BE2C (cell line): ENCODE data around the gene BRS3.

Experiments
- DNase-seq: peaks from one replicate; pipeline ENCODE4 v3.0.0-alpha.2; 2020
- H3K27me3 ChIP-seq: fragments of 250-450 bp; sonication (Bioruptor Pico); 2 replicates; pipeline ENCODE4 v1.5.1; 2020; ENCODE audit warnings: mild to moderate bottlenecking
- H3K36me3 ChIP-seq: fragments of 250-450 bp; sonication (Bioruptor Pico); 2 replicates; pipeline ENCODE4 v1.5.1; 2020; ENCODE audit warnings: mild to moderate bottlenecking
- H3K4me1 ChIP-seq: fragments of 250-450 bp; sonication (Bioruptor Pico); 2 replicates; pipeline ENCODE4 v1.5.1; 2020
- H3K4me3 ChIP-seq: 2 replicates; pipeline ENCODE4 v1.5.1; 2011; ENCODE audit warnings: low read depth, low read length
- H3K9me3 ChIP-seq: fragments of 250-450 bp; sonication (Bioruptor Pico); 2 replicates; pipeline ENCODE4 v1.5.1; 2020
- TF ChIP-seq, protein P1 (sequence below): IDR thresholded peaks from 2 replicates; pipeline ENCODE4 v1.5.1; 2012; ENCODE audit warnings: mild to moderate bottlenecking, low read depth, low read length

BRS3 gene

GRCh38 chrX:136450050-136450830 is 37.5 kb upstream of the BRS3 start:
- TF ChIP-seq, protein P1, sequence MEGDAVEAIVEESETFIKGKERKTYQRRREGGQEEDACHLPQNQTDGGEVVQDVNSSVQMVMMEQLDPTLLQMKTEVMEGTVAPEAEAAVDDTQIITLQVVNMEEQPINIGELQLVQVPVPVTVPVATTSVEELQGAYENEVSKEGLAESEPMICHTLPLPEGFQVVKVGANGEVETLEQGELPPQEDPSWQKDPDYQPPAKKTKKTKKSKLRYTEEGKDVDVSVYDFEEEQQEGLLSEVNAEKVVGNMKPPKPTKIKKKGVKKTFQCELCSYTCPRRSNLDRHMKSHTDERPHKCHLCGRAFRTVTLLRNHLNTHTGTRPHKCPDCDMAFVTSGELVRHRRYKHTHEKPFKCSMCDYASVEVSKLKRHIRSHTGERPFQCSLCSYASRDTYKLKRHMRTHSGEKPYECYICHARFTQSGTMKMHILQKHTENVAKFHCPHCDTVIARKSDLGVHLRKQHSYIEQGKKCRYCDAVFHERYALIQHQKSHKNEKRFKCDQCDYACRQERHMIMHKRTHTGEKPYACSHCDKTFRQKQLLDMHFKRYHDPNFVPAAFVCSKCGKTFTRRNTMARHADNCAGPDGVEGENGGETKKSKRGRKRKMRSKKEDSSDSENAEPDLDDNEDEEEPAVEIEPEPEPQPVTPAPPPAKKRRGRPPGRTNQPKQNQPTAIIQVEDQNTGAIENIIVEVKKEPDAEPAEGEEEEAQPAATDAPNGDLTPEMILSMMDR = no peak
- H3K4me1 ChIP-seq = no peaks in the 10 kb centered on the region

DNA sequence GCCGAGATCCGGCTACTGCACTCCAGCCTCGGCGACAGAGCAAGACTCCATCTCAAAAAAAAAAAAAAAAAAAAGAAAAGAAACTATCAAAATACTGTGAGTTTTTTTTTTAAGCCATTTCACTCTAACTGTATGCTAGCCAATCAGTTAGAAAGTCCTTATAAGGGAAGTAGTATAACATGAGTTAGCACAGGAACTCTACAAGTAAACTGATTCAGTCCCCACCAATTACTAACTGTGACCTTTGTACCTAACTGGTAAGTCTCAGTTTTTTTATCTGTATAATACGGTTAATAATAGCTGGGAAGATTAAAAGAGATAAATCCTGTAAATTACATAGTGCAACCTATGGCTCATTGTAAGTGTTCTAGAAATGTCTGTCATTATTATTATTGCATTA is 35.1 kb upstream of the BRS3 start:
- no peaks in the 10 kb centered on the region for H3K4me1 ChIP-seq
- TF ChIP-seq, protein P1 = no peak
- H3K4me3 ChIP-seq = no peak overlapping the region
- H3K27me3 ChIP-seq = no peaks in the 10 kb centered on the region
- no peaks in the 10 kb centered on the region for H3K9me3 ChIP-seq
- H3K36me3 ChIP-seq = no peaks in the 10 kb centered on the region
- DNase-seq = no peak

More at GRCh38 chrX:136450050-136450830, 37.5 kb upstream of the BRS3 start:
- Histone ChIP-seq H3K36me3 (no peaks in the 10 kb centered on the region), H3K27me3 (no peaks in the 10 kb centered on the region), H3K9me3 (no peaks in the 10 kb centered on the region), H3K4me3 (no peak overlapping the region)
- DNase-seq = no peak

GRCh38 chrX:136453114-136453513 is 34.6 kb upstream of the BRS3 start:
- Histone ChIP-seq H3K27me3 (no peaks in the 10 kb centered on the region), H3K36me3 (no peaks in the 10 kb centered on the region), H3K4me1 (no peaks in the 10 kb centered on the region), H3K9me3 (no peaks in the 10 kb centered on the region), H3K4me3 (no peak overlapping the region)
- DNase-seq = no peak
- TF ChIP-seq, protein P1 = no peak

DNA sequence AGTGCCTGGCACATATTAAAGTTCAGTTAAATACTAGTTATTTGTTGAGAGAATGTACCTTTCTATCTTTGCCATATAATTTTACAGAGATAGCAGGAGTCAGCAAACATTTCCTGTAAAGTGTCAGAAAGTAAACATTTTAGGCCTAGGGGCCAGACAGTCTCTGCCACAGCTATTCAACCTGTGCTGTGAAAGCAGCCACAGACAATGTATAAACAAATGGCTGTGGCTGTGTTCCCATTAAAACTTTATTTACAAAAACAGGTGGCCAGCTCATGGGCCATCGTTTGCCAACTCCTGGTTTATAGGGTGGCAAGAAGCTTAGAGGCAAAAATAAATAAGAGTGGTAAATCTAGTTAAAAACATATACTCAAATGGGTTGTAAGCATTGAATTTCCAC is 34.0 kb upstream of the BRS3 start:
- no peak for DNase-seq
- H3K4me3 ChIP-seq = no peak overlapping the region
- TF ChIP-seq, protein P1 = no peak
- no peaks in the 10 kb centered on the region for H3K4me1 ChIP-seq
- H3K9me3 ChIP-seq = no peaks in the 10 kb centered on the region
- H3K27me3 ChIP-seq = no peaks in the 10 kb centered on the region
- H3K36me3 ChIP-seq = no peaks in the 10 kb centered on the region

DNA sequence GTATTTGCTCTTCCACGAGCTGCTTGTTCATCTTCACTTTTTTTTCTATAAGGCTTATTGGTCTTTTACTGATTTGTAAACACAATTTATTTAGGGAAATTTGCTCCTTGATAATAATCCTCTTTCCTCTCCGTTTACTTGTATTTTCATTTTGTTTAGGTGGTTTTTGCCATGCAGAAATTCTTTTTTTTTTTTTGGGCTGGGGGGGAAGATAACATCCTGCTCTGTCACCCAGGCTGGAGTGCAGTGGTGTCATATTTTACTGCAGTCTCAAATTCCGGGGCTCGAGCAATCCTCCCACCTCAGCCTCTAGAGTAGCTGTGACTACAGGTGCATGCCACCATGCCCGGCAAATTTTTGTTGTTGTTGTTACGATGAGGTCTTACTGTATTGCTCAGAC is 31.6 kb upstream of the BRS3 start:
- TF ChIP-seq, protein P1 = no peak
- H3K9me3 ChIP-seq = no peaks in the 10 kb centered on the region
- H3K27me3 ChIP-seq = no peaks in the 10 kb centered on the region
- H3K36me3 ChIP-seq = no peaks in the 10 kb centered on the region
- no peak for DNase-seq
- H3K4me1 ChIP-seq = no peaks in the 10 kb centered on the region
- no peak overlapping the region for H3K4me3 ChIP-seq

DNA sequence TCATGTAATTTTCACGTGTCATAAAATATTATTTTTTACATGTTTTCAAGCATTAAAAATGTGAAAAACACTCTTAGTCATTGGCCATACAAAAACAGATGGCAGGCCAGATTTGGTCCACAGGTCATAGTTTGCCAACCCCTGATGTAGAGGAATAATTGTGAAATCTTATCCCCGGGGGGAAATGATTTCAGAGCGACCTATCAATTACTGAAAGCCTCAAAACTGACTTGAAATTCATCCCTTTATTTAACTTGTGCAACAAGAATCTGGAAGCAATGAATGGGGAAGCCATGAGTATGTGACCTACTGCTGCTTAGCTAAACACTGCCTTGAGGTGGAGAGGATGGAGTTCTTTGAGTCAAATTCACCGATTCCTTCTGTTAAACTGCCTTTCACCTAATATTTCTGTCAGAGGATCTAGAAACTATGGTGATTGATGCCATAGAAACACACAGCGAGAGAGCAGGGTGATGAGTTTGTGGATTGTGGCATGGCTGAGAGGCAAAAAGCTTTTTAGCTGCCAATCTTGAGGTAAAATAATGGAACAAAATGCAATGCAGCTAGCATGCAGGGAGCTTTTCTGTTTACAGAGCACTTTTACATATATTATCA is 30.3 kb upstream of the BRS3 start:
- no peak overlapping the region for H3K4me3 ChIP-seq
- DNase-seq = no peak

More for the DNA sequence above, 30.3 kb upstream of the BRS3 start:
- Histone ChIP-seq H3K27me3 (no peaks in the 10 kb centered on the region), H3K36me3 (no peaks in the 10 kb centered on the region), H3K4me1 (no peaks in the 10 kb centered on the region), H3K9me3 (no peaks in the 10 kb centered on the region)
- TF ChIP-seq, protein P1 = no peak
